NCI-H2081 treated with DMSO at 0.1 percent for 48 hours (cell line): ENCODE results near the gene MTIF2.
"Not testable (repeated sequence)": the region's sequence is repeated elsewhere in the genome, so short reads cannot be mapped to it uniquely, and the experiment has no call there.

Source experiments
- DNase-seq: peaks from one replicate; lab custom pipeline; 2025; lab: John Stamatoyannopoulos, UW

Gene MTIF2

DNA sequence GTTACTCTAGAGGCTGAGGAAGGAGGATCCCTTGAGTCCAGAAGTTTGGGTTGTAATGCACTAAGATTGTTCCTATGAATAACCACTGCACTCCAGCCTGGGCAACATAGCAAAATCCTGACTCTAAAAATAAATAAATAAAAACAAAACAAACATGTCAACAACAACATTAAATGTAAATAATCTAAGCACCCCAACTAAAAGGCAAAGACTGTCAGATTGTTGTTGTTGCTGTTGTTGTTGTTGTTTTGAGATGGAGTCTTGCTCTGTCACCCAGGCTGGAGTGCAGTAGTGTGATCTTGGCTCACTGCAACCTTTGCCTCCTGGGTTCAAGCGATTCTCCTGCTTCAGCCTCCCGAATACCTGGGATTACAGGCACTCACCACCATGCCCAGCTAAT is 77.1 kb downstream of the MTIF2 start:
- DNase-seq: not testable (repeated sequence)

DNA sequence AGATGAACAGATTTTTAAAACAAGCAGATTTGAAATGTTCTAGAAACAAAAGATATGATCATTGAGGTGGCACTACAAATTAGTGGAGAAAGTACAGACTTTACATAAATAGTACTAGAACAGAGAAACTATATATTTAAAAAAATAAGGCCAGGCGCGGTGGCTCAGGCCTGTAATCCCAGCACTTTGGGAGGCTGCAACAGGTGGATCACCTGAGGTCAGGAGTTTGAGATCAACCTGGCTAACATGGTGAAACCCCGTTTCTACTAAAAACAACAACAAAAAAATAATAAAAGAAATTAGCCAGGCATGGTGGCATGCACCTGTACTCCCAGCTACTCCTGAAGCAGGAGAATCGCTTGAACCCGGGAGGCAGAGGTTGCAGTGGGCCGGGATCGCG is 82.2 kb downstream of the MTIF2 start:
- DNase-seq: not testable (repeated sequence)
